ENCODE results near the gene NMNAT3.

NMNAT3 gene

DNA sequence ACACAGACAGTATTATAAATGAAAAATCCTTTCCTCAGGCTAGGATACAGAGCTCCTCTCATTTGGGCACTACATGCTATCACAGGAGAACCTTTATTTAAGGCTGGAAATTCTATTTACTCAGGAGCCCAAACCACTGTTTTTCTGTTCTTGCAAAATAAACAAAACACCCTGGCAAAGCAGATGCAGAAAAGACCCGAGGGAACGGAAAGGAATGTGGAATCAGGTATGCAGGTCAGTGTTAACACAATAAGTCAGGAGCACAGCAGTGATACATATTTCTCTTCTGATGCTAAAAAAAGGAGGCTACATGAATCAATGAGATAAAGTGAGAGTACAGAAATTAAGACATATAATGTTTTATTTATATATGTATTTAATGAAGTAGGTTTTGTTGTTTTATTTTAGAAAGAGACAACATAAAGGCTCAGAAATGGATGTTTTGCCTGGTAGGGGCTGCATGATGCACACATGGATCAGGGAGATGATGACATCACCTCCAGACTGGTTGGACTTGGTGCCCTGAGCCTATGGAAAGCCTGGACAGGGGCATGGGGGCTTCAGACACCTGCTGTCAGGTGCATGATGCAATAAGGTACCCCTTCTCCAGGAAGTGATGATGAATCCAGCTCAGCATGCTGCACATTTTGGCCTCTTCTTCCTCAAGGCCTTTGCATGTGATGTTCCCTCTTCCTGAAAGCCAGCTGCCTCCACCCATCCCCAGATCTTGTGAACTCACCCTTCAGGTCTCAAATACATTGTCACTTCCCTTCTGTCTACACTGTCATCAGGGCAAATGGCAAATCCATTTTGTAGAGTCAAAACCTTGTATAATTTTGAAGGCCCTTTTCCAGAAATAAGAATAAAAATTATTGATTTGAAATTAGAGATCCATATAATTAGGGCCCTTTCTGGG lies 119.2 kb downstream of the NMNAT3 start:
- H3K4me1 ChIP-seq (ENCODE audit: insufficient read depth, low read length, severe bottlenecking) = no peaks in the 10 kb centered on the region
- no peaks in the 10 kb centered on the region for H3K9me2 ChIP-seq (ENCODE audit: low read depth, low read length)
- H3K27me3 ChIP-seq (ENCODE audit: insufficient read depth, low read length) = 0 out of 2 replicates have a peak, but pooled peaks cover 3% of the 10 kb centered on the region
- no peaks in the 10 kb centered on the region for H3K79me2 ChIP-seq (ENCODE audit: insufficient read depth, low read length)
- no peak overlapping the region for H3K9ac ChIP-seq (ENCODE audit: low read length)
- H3F3A ChIP-seq (ENCODE audit: insufficient read depth, low read length) = no peaks in the 10 kb centered on the region
- no peaks in the 10 kb centered on the region for H4K20me1 ChIP-seq (ENCODE audit: insufficient read depth, low read length)
- no peak overlapping the region for H3K4me2 ChIP-seq (ENCODE audit: low read length)
- no peaks in the 10 kb centered on the region for H3K9me3 ChIP-seq (ENCODE audit: low read length)
- no peak overlapping the region for H3K27ac ChIP-seq (ENCODE audit: low read depth, low read length, poor library complexity, severe bottlenecking)
- no peaks in the 10 kb centered on the region for H3K36me3 ChIP-seq (ENCODE audit: insufficient read depth, low read length)
- TF ChIP-seq CTCF (IDR thresholded peaks at IDR 0.05; ENCODE audit: low read length) (no peak), EZH2 (IDR thresholded peaks at IDR 0.05; ENCODE audit: borderline replicate concordance, low read length) (no peak)
- no peak overlapping the region for H3K4me3 ChIP-seq (ENCODE audit: low read depth, low read length, poor library complexity, severe bottlenecking)
- no peak overlapping the region for H2AFZ ChIP-seq (ENCODE audit: low read length)

DNA sequence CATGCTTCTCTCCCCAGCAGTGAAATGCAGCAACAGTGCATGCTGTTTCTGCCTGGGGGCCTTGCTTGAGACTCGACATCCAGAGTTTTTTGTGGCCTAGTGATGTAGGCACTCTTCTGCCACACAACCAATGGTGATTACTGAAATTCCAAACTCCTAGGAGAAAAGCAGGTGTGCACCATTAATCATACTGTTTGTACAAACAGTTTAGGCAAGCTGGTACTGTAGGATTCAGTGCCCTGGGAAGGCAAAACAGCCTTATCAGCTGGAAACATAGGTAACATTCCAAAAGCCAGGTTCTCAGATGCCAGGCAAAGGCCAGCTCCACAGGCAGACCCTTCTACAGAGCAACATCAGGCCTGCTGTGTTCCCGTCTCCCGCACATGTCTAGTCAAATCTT lies 120.7 kb downstream of the NMNAT3 start:
- TF ChIP-seq CTCF (IDR thresholded peaks at IDR 0.05; ENCODE audit: low read length) (no peak), EZH2 (IDR thresholded peaks at IDR 0.05; ENCODE audit: borderline replicate concordance, low read length) (no peak)

GRCh38 chr3:139555249-139555648 lies 122.5 kb downstream of the NMNAT3 start:
- no peak overlapping the region for H3K9ac ChIP-seq (ENCODE audit: low read length)
- H3K36me3 ChIP-seq (ENCODE audit: insufficient read depth, low read length) = no peaks in the 10 kb centered on the region
- no peaks in the 10 kb centered on the region for H3K9me2 ChIP-seq (ENCODE audit: low read depth, low read length)
- no peaks in the 10 kb centered on the region for H3F3A ChIP-seq (ENCODE audit: insufficient read depth, low read length)
- H3K79me2 ChIP-seq (ENCODE audit: insufficient read depth, low read length) = no peaks in the 10 kb centered on the region
- no peaks in the 10 kb centered on the region for H4K20me1 ChIP-seq (ENCODE audit: insufficient read depth, low read length)
- H3K27ac ChIP-seq (ENCODE audit: low read depth, low read length, poor library complexity, severe bottlenecking) = no peak overlapping the region
- no peak for TF ChIP-seq CTCF (IDR thresholded peaks at IDR 0.05; ENCODE audit: low read length)
- no peak for TF ChIP-seq EZH2 (IDR thresholded peaks at IDR 0.05; ENCODE audit: borderline replicate concordance, low read length)
- no peak overlapping the region for H2AFZ ChIP-seq (ENCODE audit: low read length)
- H3K4me1 ChIP-seq (ENCODE audit: insufficient read depth, low read length, severe bottlenecking) = no peaks in the 10 kb centered on the region
- H3K27me3 ChIP-seq (ENCODE audit: insufficient read depth, low read length) = 0 out of 2 replicates have a peak, but pooled peaks cover 3% of the 10 kb centered on the region
- no peaks in the 10 kb centered on the region for H3K9me3 ChIP-seq (ENCODE audit: low read length)
- H3K4me2 ChIP-seq (ENCODE audit: low read length) = no peak overlapping the region
- H3K4me3 ChIP-seq (ENCODE audit: low read depth, low read length, poor library complexity, severe bottlenecking) = no peak overlapping the region

More for the DNA sequence above, 120.7 kb downstream of the NMNAT3 start:
- Histone ChIP-seq H3K4me2 (ENCODE audit: low read length) (no peak overlapping the region), H3K9ac (ENCODE audit: low read length) (no peak overlapping the region), H3K27me3 (ENCODE audit: insufficient read depth, low read length) (0 out of 2 replicates have a peak, but pooled peaks cover 3% of the 10 kb centered on the region), H3F3A (ENCODE audit: insufficient read depth, low read length) (no peaks in the 10 kb centered on the region), H2AFZ (ENCODE audit: low read length) (no peak overlapping the region), H3K79me2 (ENCODE audit: insufficient read depth, low read length) (no peaks in the 10 kb centered on the region), H3K27ac (ENCODE audit: low read depth, low read length, poor library complexity, severe bottlenecking) (no peak overlapping the region), H3K36me3 (ENCODE audit: insufficient read depth, low read length) (no peaks in the 10 kb centered on the region), H3K4me1 (ENCODE audit: insufficient read depth, low read length, severe bottlenecking) (no peaks in the 10 kb centered on the region), H4K20me1 (ENCODE audit: insufficient read depth, low read length) (no peaks in the 10 kb centered on the region), H3K9me3 (ENCODE audit: low read length) (no peaks in the 10 kb centered on the region), H3K4me3 (ENCODE audit: low read depth, low read length, poor library complexity, severe bottlenecking) (no peak overlapping the region), H3K9me2 (ENCODE audit: low read depth, low read length) (no peaks in the 10 kb centered on the region)

Measured in OCI-LY1 (cell line).